ENCODE data around the gene SH3GL3.

DNA sequence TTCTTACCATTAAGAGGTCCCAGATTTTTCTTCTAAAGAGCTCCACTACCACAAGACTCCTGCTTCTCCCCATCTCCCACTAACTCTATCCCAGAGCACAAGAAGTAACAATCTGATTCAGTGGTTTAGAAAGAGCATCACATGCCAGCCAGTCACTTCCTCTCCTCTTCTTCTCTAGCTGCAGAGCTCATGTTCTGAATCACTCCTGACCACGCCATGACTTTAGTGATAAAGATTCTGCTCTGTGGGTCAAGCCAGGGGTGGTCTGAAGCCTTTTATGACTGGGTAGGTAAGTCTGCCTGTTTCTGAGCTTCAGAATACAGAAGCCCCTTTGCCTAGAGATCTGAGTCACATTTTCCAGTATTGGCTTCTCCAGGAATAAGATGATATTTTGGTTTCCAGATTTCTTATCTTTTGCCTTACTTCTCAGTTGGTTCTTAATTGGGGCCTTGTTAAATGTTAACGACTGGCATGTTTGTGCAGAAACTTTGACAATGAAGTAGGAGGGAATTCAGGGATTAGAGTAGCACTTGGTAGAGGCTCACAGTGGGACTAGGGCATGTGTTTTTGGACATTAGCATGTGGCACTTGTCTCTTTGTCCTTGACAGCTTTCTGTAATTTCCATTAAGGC is 179.1 kb downstream of the SH3GL3 start:
- TF ChIP-seq, protein P1, sequence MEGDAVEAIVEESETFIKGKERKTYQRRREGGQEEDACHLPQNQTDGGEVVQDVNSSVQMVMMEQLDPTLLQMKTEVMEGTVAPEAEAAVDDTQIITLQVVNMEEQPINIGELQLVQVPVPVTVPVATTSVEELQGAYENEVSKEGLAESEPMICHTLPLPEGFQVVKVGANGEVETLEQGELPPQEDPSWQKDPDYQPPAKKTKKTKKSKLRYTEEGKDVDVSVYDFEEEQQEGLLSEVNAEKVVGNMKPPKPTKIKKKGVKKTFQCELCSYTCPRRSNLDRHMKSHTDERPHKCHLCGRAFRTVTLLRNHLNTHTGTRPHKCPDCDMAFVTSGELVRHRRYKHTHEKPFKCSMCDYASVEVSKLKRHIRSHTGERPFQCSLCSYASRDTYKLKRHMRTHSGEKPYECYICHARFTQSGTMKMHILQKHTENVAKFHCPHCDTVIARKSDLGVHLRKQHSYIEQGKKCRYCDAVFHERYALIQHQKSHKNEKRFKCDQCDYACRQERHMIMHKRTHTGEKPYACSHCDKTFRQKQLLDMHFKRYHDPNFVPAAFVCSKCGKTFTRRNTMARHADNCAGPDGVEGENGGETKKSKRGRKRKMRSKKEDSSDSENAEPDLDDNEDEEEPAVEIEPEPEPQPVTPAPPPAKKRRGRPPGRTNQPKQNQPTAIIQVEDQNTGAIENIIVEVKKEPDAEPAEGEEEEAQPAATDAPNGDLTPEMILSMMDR (conservative IDR thresholded peaks at IDR 0.05; ENCODE audit: low read length), result no peak
- TF ChIP-seq EZH2phosphoT487 (IDR thresholded peaks at IDR 0.05; ENCODE audit: borderline replicate concordance, low read depth, low read length), result no peak

Measured in OCI-LY7 (cell line).